Measurements from ENCODE around the gene PKDREJ. TPM values are rescaled to one million over a fixed set of nuclear protein-coding genes. Genes with fewer than 3 reads are reported as not detected.

The PKDREJ gene
- total RNA-seq, 4 donors from 2014 or later = under 0.01 to 0.23 (median 0.10) TPM; not detected in 1

- Histone ChIP-seq H3K9me3 (no peaks in the 10 kb centered on the region), H3K4me1 (peaks cover 0 to 61% (median 11%) of the 10 kb centered on the region in 3 donors), H3K4me3 (no peak overlapping the region), H3K36me3 (peaks cover 0 to 32% of the 10 kb centered on the region in 2 donors), H3K27ac (no peak overlapping the region), H3K27me3 (no peaks in the 10 kb centered on the region)
- no peak for TF ChIP-seq POLR2A (IDR thresholded peaks at IDR 0.05)
- no peak for ATAC-seq
- WGBS, 2 donors (ENCODE audit: low coverage in 1 of 2) = no CpG with 5 or more reads among the region's 2 CpGs
These were observed 15.6 kb downstream of the PKDREJ start for GRCh38 chr22:46247443-46247975.

GRCh38 chr22:46246178-46246577 is 17.0 kb downstream of the PKDREJ start:
- no peaks in the 10 kb centered on the region for H3K27me3 ChIP-seq
- peaks cover 0 to 56% (median 9%) of the 10 kb centered on the region in 3 donors for H3K4me1 ChIP-seq
- no peak for TF ChIP-seq POLR2A (IDR thresholded peaks at IDR 0.05)
- no peak for TF ChIP-seq EP300 (IDR thresholded peaks at IDR 0.05)
- no peak for TF ChIP-seq POLR2AphosphoS5 (IDR thresholded peaks at IDR 0.05)
- TF ChIP-seq CTCF (IDR thresholded peaks at IDR 0.05) = no peak
- H3K9me3 ChIP-seq = no peaks in the 10 kb centered on the region
- H3K36me3 ChIP-seq = peaks cover 0 to 36% of the 10 kb centered on the region in 2 donors
- no peak for ATAC-seq
- no peak overlapping the region for H3K4me3 ChIP-seq
- 93 to 95% methylated on average over 3 to 4 of the region's 10 CpGs for WGBS, 2 donors (ENCODE audit: low coverage in 1 of 2)
- peak overlapping the region in 1 of 4 donors; percentile 49 for H3K27ac ChIP-seq

GRCh38 chr22:46245511-46245910 is 17.6 kb downstream of the PKDREJ start:
- H3K9me3 ChIP-seq = no peaks in the 10 kb centered on the region
- H3K27ac ChIP-seq = peak overlapping the region in 2 of 4 donors; percentile 21 to 49
- TF ChIP-seq POLR2A (IDR thresholded peaks at IDR 0.05) (no peak), POLR2AphosphoS5 (IDR thresholded peaks at IDR 0.05) (no peak), CTCF (IDR thresholded peaks at IDR 0.05) (no peak), EP300 (IDR thresholded peaks at IDR 0.05) (no peak)
- H3K36me3 ChIP-seq = peaks cover 0 to 36% of the 10 kb centered on the region in 2 donors
- ATAC-seq = no peak
- no peaks in the 10 kb centered on the region for H3K27me3 ChIP-seq
- no peak overlapping the region for H3K4me3 ChIP-seq
- WGBS, 2 donors (ENCODE audit: low coverage in 1 of 2) = 20 to 56% methylated on average over 4 to 9 of the region's 16 CpGs
- peaks cover 0 to 49% (median 6%) of the 10 kb centered on the region in 3 donors for H3K4me1 ChIP-seq

GRCh38 chr22:46244771-46245170 is 18.4 kb downstream of the PKDREJ start:
- Histone ChIP-seq H3K4me3 (no peak overlapping the region), H3K4me1 (peaks cover 0 to 48% (median 6%) of the 10 kb centered on the region in 3 donors), H3K27ac (peak overlapping the region in 2 of 4 donors; percentile 21 to 49), H3K36me3 (peaks cover 0 to 41% of the 10 kb centered on the region in 2 donors), H3K27me3 (no peaks in the 10 kb centered on the region), H3K9me3 (no peaks in the 10 kb centered on the region)
- no peak for ATAC-seq
- 100% methylated on average over 1 of the region's 9 CpGs for WGBS, 2 donors (ENCODE audit: low coverage in 1 of 2)
- TF ChIP-seq EP300 (IDR thresholded peaks at IDR 0.05) (no peak), POLR2A (IDR thresholded peaks at IDR 0.05) (no peak), POLR2AphosphoS5 (IDR thresholded peaks at IDR 0.05) (no peak), CTCF (IDR thresholded peaks at IDR 0.05) (no peak)

- peaks cover 0 to 50% (median 0%) of the 10 kb centered on the region in 3 donors for H3K4me1 ChIP-seq
- WGBS, 2 donors (ENCODE audit: low coverage in 1 of 2) = 76 to 80% methylated on average over 2 to 8 of the region's 10 CpGs
These were observed 21.1 kb downstream of the PKDREJ start for GRCh38 chr22:46242076-46242475.

More at GRCh38 chr22:46242076-46242475, 21.1 kb downstream of the PKDREJ start:
- Histone ChIP-seq H3K27me3 (no peaks in the 10 kb centered on the region), H3K4me3 (no peak overlapping the region), H3K27ac (no peak overlapping the region), H3K9me3 (no peaks in the 10 kb centered on the region), H3K36me3 (peaks cover 0 to 55% of the 10 kb centered on the region in 2 donors)
- ATAC-seq = no peak
- TF ChIP-seq EP300 (IDR thresholded peaks at IDR 0.05) = no peak
- TF ChIP-seq POLR2A (IDR thresholded peaks at IDR 0.05) = no peak
- no peak for TF ChIP-seq POLR2AphosphoS5 (IDR thresholded peaks at IDR 0.05)
- no peak for TF ChIP-seq CTCF (IDR thresholded peaks at IDR 0.05)
